Hepatocyte (in vitro differentiated cells): ENCODE measurements around the gene KRTAP5-2. TPM values are rescaled to one million over a fixed set of nuclear protein-coding genes. Genes with fewer than 3 reads are reported as not detected.

ENCODE experiments used
- DNase-seq: peaks from one replicate; pipeline ENCODE4 v3.0.0-alpha.2; 2016; ENCODE audit warnings: low spot score
- H2AFZ ChIP-seq: fragments of 200-600 bp; sonication (generic); 2 replicates; pipeline ENCODE4 v1.6.0; 2016; ENCODE audit warnings: antibody characterized with exemption, mild to moderate bottlenecking
- H3K27ac ChIP-seq: fragments of 200-600 bp; sonication (generic); 2 replicates; pipeline ENCODE4 v1.5.1; 2016; ENCODE audit warnings: mild to moderate bottlenecking
- H3K27me3 ChIP-seq: fragments of 200-600 bp; sonication (generic); 2 replicates; pipeline ENCODE4 v1.6.1; 2016
- H3K36me3 ChIP-seq: fragments of 200-600 bp; sonication (generic); replicated peaks from 2 replicates; pipeline ENCODE4 v1.5.1; 2016; ENCODE audit warnings: low read depth; ENCODE audit not compliant: insufficient read depth
- H3K4me1 ChIP-seq: fragments of 200-600 bp; sonication (generic); 2 replicates; pipeline ENCODE4 v1.5.1; 2016; ENCODE audit warnings: mild to moderate bottlenecking, moderate library complexity; ENCODE audit not compliant: insufficient read depth
- H3K4me2 ChIP-seq: fragments of 200-600 bp; sonication (generic); 2 replicates; pipeline ENCODE4 v1.6.0; 2016
- H3K4me3 ChIP-seq: fragments of 200-600 bp; sonication (generic); 2 replicates; pipeline ENCODE4 v1.5.1; 2016; ENCODE audit warnings: mild to moderate bottlenecking
- H3K79me2 ChIP-seq: fragments of 200-600 bp; sonication (generic); 2 replicates; pipeline ENCODE4 v1.6.0; 2017; ENCODE audit warnings: mild to moderate bottlenecking
- H3K9me2 ChIP-seq: fragments of 200-600 bp; sonication (generic); replicated peaks from 2 replicates; pipeline ENCODE4 v1.6.0; 2017; ENCODE audit warnings: mild to moderate bottlenecking; ENCODE audit not compliant: insufficient read depth
- H3K9me3 ChIP-seq: fragments of 200-600 bp; sonication (generic); 2 replicates; pipeline ENCODE4 v1.5.1; 2016; ENCODE audit warnings: low read depth, mild to moderate bottlenecking
- H4K20me1 ChIP-seq: fragments of 200-600 bp; sonication (generic); 2 replicates; pipeline ENCODE4 v1.6.0; 2016; ENCODE audit warnings: mild to moderate bottlenecking; ENCODE audit not compliant: insufficient read depth, poor library complexity, severe bottlenecking
- CTCF ChIP-seq: fragments of 200-600 bp; sonication (generic); IDR thresholded peaks from 2 replicates; pipeline ENCODE4 v1.5.1; 2016; ENCODE audit warnings: antibody characterized with exemption, mild to moderate bottlenecking; ENCODE audit not compliant: poor library complexity
- EZH2 ChIP-seq: fragments of 200-600 bp; sonication (generic); IDR thresholded peaks from 2 replicates; pipeline ENCODE4 v1.6.1; 2016; ENCODE audit warnings: antibody characterized with exemption, mild to moderate bottlenecking, borderline replicate concordance
- EZH2phosphoT487 ChIP-seq: fragments of 200-600 bp; sonication (generic); IDR thresholded peaks from one replicate; pipeline ENCODE4 v1.6.1; 2018; ENCODE audit warnings: antibody characterized with exemption, mild to moderate bottlenecking, low read depth, moderate library complexity; ENCODE audit not compliant: unreplicated experiment, severe bottlenecking
- WGBS: methylation state at CpG from one replicate; pipeline ENCODE4 v1.1.6; 2016; ENCODE audit warnings: low lambda C conversion rate; ENCODE audit errors: missing lambda C conversion rate; 5-methylcytosine and 5-hydroxymethylcytosine counted together
- polyA plus RNA-seq: library from polyadenylated mRNA; unstranded; fragments of >200 nt; fragmentation: Nextera tagmentation; extraction: Ambion mirVana; gene quantifications from 2 replicates; pipeline ENCODE4 v1.2.1, GENCODE V29; 2016
- total RNA-seq: library from RNA; depleted of rRNA; stranded (reverse); fragments of >200 nt; gene quantifications from 2 replicates; pipeline ENCODE4 v1.2.3, GENCODE V29; 2014

KRTAP5-2 gene
- total and polyA plus RNA-seq, 2 experiments from 2014 or later, result not detected

- Histone ChIP-seq H4K20me1 (no peaks in the 10 kb centered on the region), H3K36me3 (no peaks in the 10 kb centered on the region), H3K9me2 (no peaks in the 10 kb centered on the region), H3K9me3 (no peaks in the 10 kb centered on the region), H3K27ac (no peak overlapping the region), H3K4me3 (no peak overlapping the region), H3K27me3 (peaks cover 5% of the 10 kb centered on the region), H3K4me2 (no peak overlapping the region), H3K79me2 (no peaks in the 10 kb centered on the region), H3K4me1 (no peaks in the 10 kb centered on the region), H2AFZ (no peak overlapping the region)
- no peak for DNase-seq
- WGBS, result 95% methylated on average over 2 of the region's 2 CpGs
- TF ChIP-seq EZH2phosphoT487, result no peak
- TF ChIP-seq EZH2, result no peak
- TF ChIP-seq CTCF, result no peak
These were observed 39.5 kb upstream of the KRTAP5-2 start for GRCh38 chr11:1637628-1638027.

GRCh38 chr11:1636291-1636950 is 38.3 kb upstream of the KRTAP5-2 start:
- WGBS, result 85% methylated on average over 19 of the region's 19 CpGs

DNA sequence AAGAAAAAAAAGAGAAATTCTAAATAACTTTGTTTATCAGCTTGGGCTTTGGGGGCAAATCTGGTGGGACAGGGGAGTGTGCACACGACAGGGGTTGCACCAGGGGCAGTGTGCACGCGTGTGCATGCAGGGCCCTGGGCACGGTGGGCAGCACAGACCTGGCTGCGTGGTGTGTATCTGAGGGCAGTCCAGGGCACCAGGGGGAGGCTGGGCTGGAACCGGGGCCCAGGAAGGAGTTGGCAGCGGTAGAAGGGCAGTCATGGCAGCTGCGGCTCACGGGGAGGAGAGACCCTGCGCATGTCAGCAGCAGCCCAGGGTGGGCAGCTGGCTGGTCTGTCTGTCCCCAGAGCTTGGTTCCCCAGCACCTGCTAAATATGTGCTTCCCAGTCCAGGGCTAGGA is 35.8 kb upstream of the KRTAP5-2 start:
- Histone ChIP-seq H3K4me2 (no peak overlapping the region), H3K27me3 (peaks cover 12% of the 10 kb centered on the region), H2AFZ (no peak overlapping the region), H3K36me3 (no peaks in the 10 kb centered on the region), H3K9me3 (no peaks in the 10 kb centered on the region), H3K79me2 (no peaks in the 10 kb centered on the region), H3K9me2 (no peaks in the 10 kb centered on the region), H3K27ac (no peak overlapping the region), H3K4me3 (no peak overlapping the region), H4K20me1 (no peaks in the 10 kb centered on the region), H3K4me1 (no peaks in the 10 kb centered on the region)
- DNase-seq, result no peak
- 91% methylated on average over 7 of the region's 10 CpGs for WGBS
- TF ChIP-seq EZH2 (no peak), CTCF (no peak), EZH2phosphoT487 (no peak)

More at GRCh38 chr11:1636291-1636950, 38.3 kb upstream of the KRTAP5-2 start:
- H3K9me2 ChIP-seq, result no peaks in the 10 kb centered on the region
- no peak for TF ChIP-seq CTCF
- no peak for TF ChIP-seq EZH2
- no peak for TF ChIP-seq EZH2phosphoT487
- no peaks in the 10 kb centered on the region for H3K36me3 ChIP-seq
- no peak overlapping the region for H3K27ac ChIP-seq
- no peaks in the 10 kb centered on the region for H3K79me2 ChIP-seq
- no peak overlapping the region for H3K4me2 ChIP-seq
- no peaks in the 10 kb centered on the region for H3K4me1 ChIP-seq
- H3K27me3 ChIP-seq, result peaks cover 5% of the 10 kb centered on the region
- no peak for DNase-seq
- no peak overlapping the region for H3K4me3 ChIP-seq
- no peak overlapping the region for H2AFZ ChIP-seq
- H4K20me1 ChIP-seq, result no peaks in the 10 kb centered on the region
- no peaks in the 10 kb centered on the region for H3K9me3 ChIP-seq
